G401 (cell line): ENCODE measurements around the gene WBP11. TPM values are rescaled to one million over a fixed set of nuclear protein-coding genes. Genes with fewer than 3 reads are reported as not detected.
"Not testable (repeated sequence)": the region's sequence is repeated elsewhere in the genome, so short reads cannot be mapped to it uniquely, and the experiment has no call there.

Experiments used
- DNase-seq: peaks from one replicate; pipeline ENCODE4 v3.0.0-alpha.2; 2015; ENCODE audit warnings: low spot score
- in situ Hi-C: cut with HindIII; loops from 2 replicates; pipeline ENCODE4 v1.10.0; 2016; ENCODE audit warnings: low sequenced_read_pairs, mixed read lengths
- total RNA-seq: library from RNA; depleted of rRNA; stranded (reverse); fragments of >200 nt; shearing (Covaris generic); gene quantifications from 2 replicates; pipeline ENCODE4 v1.2.3, GENCODE V29; 2014; rRNA removed

Gene WBP11
- total RNA-seq, 1 experiment from 2014 or later = 18.4 TPM

- in situ Hi-C loops = no loop called here
- DNase-seq = no peak
Measured at GRCh38 chr12:14743061-14743460, 60.2 kb downstream of the WBP11 start.

- in situ Hi-C loops = no loop called here
- no peak for DNase-seq
Measured at GRCh38 chr12:14741942-14742341, 61.3 kb downstream of the WBP11 start.

GRCh38 chr12:14741153-14741552, 62.1 kb downstream of the WBP11 start:
- in situ Hi-C loops = no loop called here
- DNase-seq = no peak

- in situ Hi-C loops, DNase-seq: not testable (repeated sequence)
Measured at GRCh38 chr12:14736441-14736840, 66.8 kb downstream of the WBP11 start.

Other genes starting within 250 kb of the WBP11 start
- not detected in 2 replicates for gene PLBD1, start 235.6 kb downstream of the WBP11 start, total RNA-seq
- not detected in 2 replicates for gene GUCY2C, start 106.9 kb downstream of the WBP11 start, total RNA-seq
- gene C12orf60, start 192 bp upstream of the WBP11 start, total RNA-seq = 1.6 and 2.6 TPM in 2 replicates
- not detected in 2 replicates for gene SMCO3, start 10.7 kb upstream of the WBP11 start, total RNA-seq
- not detected in 2 replicates for gene ART4, start 40.0 kb upstream of the WBP11 start, total RNA-seq
- gene MGP, start 82.4 kb upstream of the WBP11 start, total RNA-seq = not detected in 2 replicates
- gene ERP27, start 135.1 kb upstream of the WBP11 start, total RNA-seq = not detected in 2 replicates
- not detected in 2 replicates for gene ARHGDIB, start 158.1 kb upstream of the WBP11 start, total RNA-seq
- gene PDE6H, start 169.6 kb upstream of the WBP11 start, total RNA-seq = not detected in 2 replicates